WTC11 (cell line): Measurements from ENCODE around the gene TAB3.

Experiments used
- CREB1 ChIP-seq: sonication (generic); formaldehyde crosslinking; IDR thresholded peaks from 2 replicates; pipeline ENCODE4 v1.8.0; 2023; ENCODE audit warnings: mild to moderate bottlenecking, missing genetic modification reagents
- NFE2L1 ChIP-seq: sonication (generic); formaldehyde crosslinking; IDR thresholded peaks from 2 replicates; pipeline ENCODE4 v1.8.1; 2023; ENCODE audit warnings: missing genetic modification reagents
- NR1H2 ChIP-seq: sonication (generic); formaldehyde crosslinking; IDR thresholded peaks from 2 replicates; pipeline ENCODE4 v1.9.0; 2021; ENCODE audit warnings: mild to moderate bottlenecking, moderate library complexity, missing genetic modification reagents
- PRRX2 ChIP-seq: fragments of 250-450 bp; sonication (Bioruptor Pico); IDR thresholded peaks from 2 replicates; pipeline ENCODE4 v1.8.0; 2021; ENCODE audit warnings: mild to moderate bottlenecking
- RORB ChIP-seq: fragments of 250-450 bp; sonication (Bioruptor Pico); IDR thresholded peaks from 2 replicates; pipeline ENCODE4 v1.9.0; 2021; ENCODE audit warnings: mild to moderate bottlenecking
- SP1 ChIP-seq: sonication (generic); formaldehyde crosslinking; conservative IDR thresholded peaks from 2 replicates; pipeline ENCODE4 v1.8.1; 2022; ENCODE audit warnings: missing genetic modification reagents
- TF ChIP-seq, protein P1 (sequence below): fragments of 200-600 bp; IDR thresholded peaks from 2 replicates; pipeline ENCODE4 v1.8.0; 2022; ENCODE audit warnings: antibody characterized with exemption
- TF ChIP-seq, protein P2 (sequence below): sonication (generic); formaldehyde crosslinking; IDR thresholded peaks from 2 replicates; pipeline ENCODE4 v1.8.0; 2022; ENCODE audit warnings: mild to moderate bottlenecking, missing genetic modification reagents
- TF ChIP-seq, protein P3 (sequence below): sonication (generic); formaldehyde crosslinking; IDR thresholded peaks from 2 replicates; pipeline ENCODE4 v1.8.1; 2022; ENCODE audit warnings: low read depth, mild to moderate bottlenecking, moderate library complexity, missing genetic modification reagents, borderline replicate concordance
- TF ChIP-seq, protein P4 (sequence below): sonication (generic); formaldehyde crosslinking; IDR thresholded peaks from 2 replicates; pipeline ENCODE4 v1.8.1; 2022; ENCODE audit warnings: mild to moderate bottlenecking, moderate library complexity, missing genetic modification reagents

DNA sequence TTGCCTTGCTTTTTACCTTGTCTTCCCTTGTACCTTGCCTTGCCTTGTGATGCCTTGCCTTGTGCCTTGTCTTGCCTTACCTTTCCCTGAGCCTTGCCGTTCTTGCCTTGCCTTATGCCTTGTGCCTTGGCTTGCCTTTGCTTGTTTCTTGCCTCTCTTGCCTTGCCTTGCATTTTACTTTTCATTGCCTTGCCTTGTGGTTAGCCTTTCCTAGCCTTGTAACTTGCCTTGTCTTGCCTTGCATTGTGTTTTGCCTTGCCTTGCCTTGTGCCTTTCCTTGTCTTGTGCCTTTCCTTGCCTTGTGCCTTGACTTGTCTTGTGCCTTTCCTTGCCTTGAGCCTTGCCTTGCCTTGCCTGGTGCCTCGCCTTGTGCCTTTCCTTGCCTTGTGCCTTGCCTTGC is 84.6 kb downstream of the TAB3 start:
- TF ChIP-seq, protein P1, sequence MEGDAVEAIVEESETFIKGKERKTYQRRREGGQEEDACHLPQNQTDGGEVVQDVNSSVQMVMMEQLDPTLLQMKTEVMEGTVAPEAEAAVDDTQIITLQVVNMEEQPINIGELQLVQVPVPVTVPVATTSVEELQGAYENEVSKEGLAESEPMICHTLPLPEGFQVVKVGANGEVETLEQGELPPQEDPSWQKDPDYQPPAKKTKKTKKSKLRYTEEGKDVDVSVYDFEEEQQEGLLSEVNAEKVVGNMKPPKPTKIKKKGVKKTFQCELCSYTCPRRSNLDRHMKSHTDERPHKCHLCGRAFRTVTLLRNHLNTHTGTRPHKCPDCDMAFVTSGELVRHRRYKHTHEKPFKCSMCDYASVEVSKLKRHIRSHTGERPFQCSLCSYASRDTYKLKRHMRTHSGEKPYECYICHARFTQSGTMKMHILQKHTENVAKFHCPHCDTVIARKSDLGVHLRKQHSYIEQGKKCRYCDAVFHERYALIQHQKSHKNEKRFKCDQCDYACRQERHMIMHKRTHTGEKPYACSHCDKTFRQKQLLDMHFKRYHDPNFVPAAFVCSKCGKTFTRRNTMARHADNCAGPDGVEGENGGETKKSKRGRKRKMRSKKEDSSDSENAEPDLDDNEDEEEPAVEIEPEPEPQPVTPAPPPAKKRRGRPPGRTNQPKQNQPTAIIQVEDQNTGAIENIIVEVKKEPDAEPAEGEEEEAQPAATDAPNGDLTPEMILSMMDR: no peak
- TF ChIP-seq, protein P2, sequence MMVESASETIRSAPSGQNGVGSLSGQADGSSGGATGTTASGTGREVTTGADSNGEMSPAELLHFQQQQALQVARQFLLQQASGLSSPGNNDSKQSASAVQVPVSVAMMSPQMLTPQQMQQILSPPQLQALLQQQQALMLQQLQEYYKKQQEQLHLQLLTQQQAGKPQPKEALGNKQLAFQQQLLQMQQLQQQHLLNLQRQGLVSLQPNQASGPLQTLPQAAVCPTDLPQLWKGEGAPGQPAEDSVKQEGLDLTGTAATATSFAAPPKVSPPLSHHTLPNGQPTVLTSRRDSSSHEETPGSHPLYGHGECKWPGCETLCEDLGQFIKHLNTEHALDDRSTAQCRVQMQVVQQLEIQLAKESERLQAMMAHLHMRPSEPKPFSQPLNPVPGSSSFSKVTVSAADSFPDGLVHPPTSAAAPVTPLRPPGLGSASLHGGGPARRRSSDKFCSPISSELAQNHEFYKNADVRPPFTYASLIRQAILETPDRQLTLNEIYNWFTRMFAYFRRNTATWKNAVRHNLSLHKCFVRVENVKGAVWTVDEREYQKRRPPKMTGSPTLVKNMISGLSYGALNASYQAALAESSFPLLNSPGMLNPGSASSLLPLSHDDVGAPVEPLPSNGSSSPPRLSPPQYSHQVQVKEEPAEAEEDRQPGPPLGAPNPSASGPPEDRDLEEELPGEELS (CRISPR knock-in tag): no peak
- TF ChIP-seq, protein P3, sequence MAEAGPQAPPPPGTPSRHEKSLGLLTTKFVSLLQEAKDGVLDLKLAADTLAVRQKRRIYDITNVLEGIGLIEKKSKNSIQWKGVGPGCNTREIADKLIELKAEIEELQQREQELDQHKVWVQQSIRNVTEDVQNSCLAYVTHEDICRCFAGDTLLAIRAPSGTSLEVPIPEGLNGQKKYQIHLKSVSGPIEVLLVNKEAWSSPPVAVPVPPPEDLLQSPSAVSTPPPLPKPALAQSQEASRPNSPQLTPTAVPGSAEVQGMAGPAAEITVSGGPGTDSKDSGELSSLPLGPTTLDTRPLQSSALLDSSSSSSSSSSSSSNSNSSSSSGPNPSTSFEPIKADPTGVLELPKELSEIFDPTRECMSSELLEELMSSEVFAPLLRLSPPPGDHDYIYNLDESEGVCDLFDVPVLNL (CRISPR knock-in tag): no peak
- TF ChIP-seq CREB1 (CRISPR knock-in tag): no peak
- no peak for TF ChIP-seq NR1H2 (CRISPR knock-in tag)
- no peak for TF ChIP-seq RORB (CRISPR knock-in tag)
- TF ChIP-seq, protein P4, sequence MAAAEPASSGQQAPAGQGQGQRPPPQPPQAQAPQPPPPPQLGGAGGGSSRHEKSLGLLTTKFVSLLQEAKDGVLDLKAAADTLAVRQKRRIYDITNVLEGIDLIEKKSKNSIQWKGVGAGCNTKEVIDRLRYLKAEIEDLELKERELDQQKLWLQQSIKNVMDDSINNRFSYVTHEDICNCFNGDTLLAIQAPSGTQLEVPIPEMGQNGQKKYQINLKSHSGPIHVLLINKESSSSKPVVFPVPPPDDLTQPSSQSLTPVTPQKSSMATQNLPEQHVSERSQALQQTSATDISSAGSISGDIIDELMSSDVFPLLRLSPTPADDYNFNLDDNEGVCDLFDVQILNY (CRISPR knock-in tag): no peak
- no peak for TF ChIP-seq PRRX2 (CRISPR knock-in tag)
- no peak for TF ChIP-seq SP1 (CRISPR knock-in tag)
- TF ChIP-seq NFE2L1 (CRISPR knock-in tag): no peak
